T-cell (primary cell): Measurements from ENCODE around the gene NOB1. TPM values are rescaled to one million over a fixed set of nuclear protein-coding genes. Genes with fewer than 3 reads are reported as not detected.

Experiments
- ATAC-seq, 4 experiments: fragments of 200-7000 bp in 3 of 4; fragments of 150-1000 bp in 1 of 4; cut with Tn5 transposase; replicated peaks in 1 of 4; 1 replicate in 3 of 4; 2 replicates in 1 of 4; pipeline ENCODE4 v1.10.0; 2021; ENCODE audit warnings: moderate library complexity in 3 of 4, mild to moderate bottlenecking in 2 of 4, moderate number of reproducible peaks in 1 of 4
- CTCF ChIA-PET, 2 donors: fragments of 300-600 bp; sonication (Branson Sonifier 250); formaldehyde crosslinking; loops; one replicate each; lab custom pipeline; 2022; ENCODE audit warnings: antibody characterized with exemption in 2 of 2; lab: Charles Lee
- POLR2A ChIA-PET, 2 donors: fragments of 300-600 bp; sonication (Branson Sonifier 250); formaldehyde crosslinking; loops; one replicate each; lab custom pipeline; 2022; ENCODE audit warnings: antibody characterized with exemption in 2 of 2; lab: Charles Lee
- DNase-seq, 35 experiments: peaks; one replicate each; pipeline versions ENCODE4 v3.0.0 to v3.0.0-alpha.2; 2013 to 2023
- H3K27ac ChIP-seq: one replicate; pipeline ENCODE4 v1.5.1; 2013; ENCODE audit warnings: low read length
- H3K27me3 ChIP-seq, 2 experiments: replicated peaks in 1 of 2; 1 replicate in 1 of 2; 2 replicates in 1 of 2; pipeline versions ENCODE4 v1.6.1 to v1.7.0; 2013; ENCODE audit warnings: low read length in 1 of 2, mixed read lengths in 1 of 2; ENCODE audit not compliant: control insufficient read depth in 2 of 2, insufficient read depth in 2 of 2; ENCODE audit errors: extremely low read depth in 1 of 2
- H3K36me3 ChIP-seq, 2 donors: 1 replicate in 1 of 2; 2 replicates in 1 of 2; pipeline versions ENCODE4 v1.6.1 to v1.7.0; 2013; ENCODE audit warnings: low read length in 1 of 2; ENCODE audit not compliant: control insufficient read depth in 2 of 2, insufficient read depth in 1 of 2; ENCODE audit errors: extremely low read depth in 1 of 2
- H3K4me1 ChIP-seq, 2 experiments: 1 replicate in 1 of 2; 2 replicates in 1 of 2; pipeline versions ENCODE4 v1.6.1 to v1.7.0; 2013; ENCODE audit warnings: low read length in 2 of 2, mixed read lengths in 1 of 2; ENCODE audit not compliant: insufficient read depth in 2 of 2, control insufficient read depth in 1 of 2; ENCODE audit errors: extremely low read depth in 1 of 2
- H3K4me3 ChIP-seq, 2 donors: 1 replicate in 1 of 2; 2 replicates in 1 of 2; pipeline versions ENCODE4 v1.5.1 to v1.7.0; 2013; ENCODE audit warnings: mild to moderate bottlenecking in 2 of 2, low read length in 1 of 2, moderate library complexity in 1 of 2; ENCODE audit not compliant: control insufficient read depth in 1 of 2; ENCODE audit errors: extremely low read depth in 1 of 2
- H3K9me3 ChIP-seq: 2 replicates; pipeline ENCODE4 v1.7.0; 2013
- H3K27ac Mint-ChIP-seq, 2 donors: one replicate each; pipeline ENCODE4 v1.8.0; 2020 to 2021; ENCODE audit warnings: mild to moderate bottlenecking in 2 of 2, mixed read lengths in 2 of 2
- H3K27me3 Mint-ChIP-seq, 2 donors: one replicate each; pipeline ENCODE4 v1.8.0; 2021 to 2022; ENCODE audit warnings: mixed read lengths in 2 of 2
- H3K36me3 Mint-ChIP-seq: one replicate; pipeline ENCODE4 v1.8.0; 2021; ENCODE audit warnings: mixed read lengths
- H3K4me1 Mint-ChIP-seq, 3 donors: one replicate each; pipeline ENCODE4 v1.8.0; 2020 to 2022; ENCODE audit warnings: mixed read lengths in 3 of 3, mild to moderate bottlenecking in 1 of 3
- H3K4me3 Mint-ChIP-seq, 3 donors: one replicate each; pipeline ENCODE4 v1.8.0; 2020 to 2022; ENCODE audit warnings: mild to moderate bottlenecking in 3 of 3, mixed read lengths in 3 of 3, moderate library complexity in 3 of 3
- H3K9me3 Mint-ChIP-seq, 3 donors: one replicate each; pipeline ENCODE4 v1.8.0; 2020 to 2022; ENCODE audit warnings: mixed read lengths in 3 of 3
- WGBS: methylation state at CpG from one replicate; pipeline ENCODE4 v1.1.5; 2013; ENCODE audit warnings: missing lambda C conversion rate; ENCODE audit not compliant: insufficient coverage; 5-methylcytosine and 5-hydroxymethylcytosine counted together
- total RNA-seq, 35 experiments: library from RNA in 6 of 35; stranded (reverse) in 6 of 35; fragments of 120-200 nt in 1 of 35; gene quantifications; one replicate each; pipeline versions ENCODE4 v1.2.1 to v1.2.4 and lab custom pipeline; 2013 to 2026

The NOB1 gene
- total RNA-seq, 5 donors from 2014 or later (not counting 1 experiment from before 2014, with no cell fraction given) = 29.7 to 66.1 (median 60.9) TPM

- ChIA-PET CTCF (interaction anchor here in 1 of 2 donors (0.6 kb wide), 1 partner anchor 823 kb away, joined by 3 read pairs; no protein-coding TSS in a partner anchor), POLR2A (interaction anchor here in 1 of 2 donors (0.6 to 0.9 kb wide), 2 partner anchors 182 to 198 kb away, joined by 7 to 12 read pairs; no protein-coding TSS in a partner anchor)
- Mint-ChIP-seq H3K27me3 (no peaks in the 10 kb centered on the region), H3K4me1 (peaks cover 10 to 14% (median 11%) of the 10 kb centered on the region in 3 donors), H3K36me3 (peaks cover 4% of the 10 kb centered on the region), H3K9me3 (no peaks in the 10 kb centered on the region), H3K4me3 (no peak overlapping the region), H3K27ac (no peak overlapping the region)
- DNase-seq = no peak
- Histone ChIP-seq H3K4me3 (no peak overlapping the region), H3K27ac (no peak overlapping the region), H3K27me3 (no peaks in the 10 kb centered on the region), H3K9me3 (no peaks in the 10 kb centered on the region), H3K4me1 (peaks cover 0 to 9% of the 10 kb centered on the region in 2 experiments), H3K36me3 (no peaks in the 10 kb centered on the region)
- ATAC-seq = no peak
- WGBS = 100% methylated on average over 1 of the region's 6 CpGs
Observed at GRCh38 chr16:69721441-69721957, 33.2 kb downstream of the NOB1 start.

GRCh38 chr16:69720822-69721430 is 33.8 kb downstream of the NOB1 start:
- POLR2A ChIA-PET = interaction anchor here in 1 of 2 donors (0.9 kb wide), 1 partner anchor 199 kb away, joined by 7 read pairs; no protein-coding TSS in a partner anchor
- Histone ChIP-seq H3K27me3 (no peaks in the 10 kb centered on the region), H3K9me3 (no peaks in the 10 kb centered on the region), H3K36me3 (no peaks in the 10 kb centered on the region), H3K4me1 (peaks cover 0 to 3% of the 10 kb centered on the region in 2 experiments), H3K27ac (no peak overlapping the region), H3K4me3 (no peak overlapping the region)
- no peak overlapping the region for H3K4me3 Mint-ChIP-seq
- CTCF ChIA-PET = no interaction called here
- H3K4me1 Mint-ChIP-seq = peaks cover 5 to 8% (median 6%) of the 10 kb centered on the region in 3 donors
- ATAC-seq (no peak), DNase-seq (no peak)
- WGBS = 100% methylated on average over 4 of the region's 10 CpGs
- H3K9me3 Mint-ChIP-seq = no peaks in the 10 kb centered on the region
- peaks cover 4% of the 10 kb centered on the region for H3K36me3 Mint-ChIP-seq
- no peaks in the 10 kb centered on the region for H3K27me3 Mint-ChIP-seq
- no peak overlapping the region for H3K27ac Mint-ChIP-seq

GRCh38 chr16:69718111-69718764 is 36.5 kb downstream of the NOB1 start:
- no peaks in the 10 kb centered on the region for H3K9me3 Mint-ChIP-seq
- no peaks in the 10 kb centered on the region for H3K4me1 ChIP-seq
- H3K27ac Mint-ChIP-seq = no peak overlapping the region
- H3K27me3 ChIP-seq = no peaks in the 10 kb centered on the region
- no peaks in the 10 kb centered on the region for H3K27me3 Mint-ChIP-seq
- 100% methylated on average over 1 of the region's 10 CpGs for WGBS
- no peak overlapping the region for H3K27ac ChIP-seq
- H3K4me3 Mint-ChIP-seq = no peak overlapping the region
- POLR2A ChIA-PET = no interaction called here
- H3K4me3 ChIP-seq = no peak overlapping the region
- H3K9me3 ChIP-seq = no peaks in the 10 kb centered on the region
- ATAC-seq = no peak
- H3K36me3 ChIP-seq = no peaks in the 10 kb centered on the region
- no peaks in the 10 kb centered on the region for H3K4me1 Mint-ChIP-seq
- CTCF ChIA-PET = no interaction called here
- peaks cover 7% of the 10 kb centered on the region for H3K36me3 Mint-ChIP-seq
- DNase-seq = no peak

- peaks cover 7% of the 10 kb centered on the region for H3K36me3 Mint-ChIP-seq
- H3K27ac ChIP-seq = no peak overlapping the region
- no peak overlapping the region for H3K27ac Mint-ChIP-seq
- ChIA-PET CTCF (no interaction called here), POLR2A (interaction anchor here in 1 of 2 donors (0.6 kb wide), 1 partner anchor 147 kb away, joined by 3 read pairs; no protein-coding TSS in a partner anchor)
- no peaks in the 10 kb centered on the region for H3K4me1 ChIP-seq
- 86% methylated on average over 4 of the region's 6 CpGs for WGBS
- H3K27me3 ChIP-seq = no peaks in the 10 kb centered on the region
- no peaks in the 10 kb centered on the region for H3K9me3 Mint-ChIP-seq
- no peaks in the 10 kb centered on the region for H3K27me3 Mint-ChIP-seq
- ATAC-seq (no peak), DNase-seq (no peak)
- H3K9me3 ChIP-seq = no peaks in the 10 kb centered on the region
- H3K4me3 ChIP-seq = no peak overlapping the region
- H3K4me3 Mint-ChIP-seq = no peak overlapping the region
- H3K36me3 ChIP-seq = no peaks in the 10 kb centered on the region
- H3K4me1 Mint-ChIP-seq = no peaks in the 10 kb centered on the region
Observed at GRCh38 chr16:69717066-69717465, 37.7 kb downstream of the NOB1 start.

GRCh38 chr16:69712914-69713581 is 41.7 kb downstream of the NOB1 start:
- no peak overlapping the region for H3K27ac Mint-ChIP-seq
- CTCF ChIA-PET = interaction anchor here in 1 of 2 donors (1.2 kb wide), 1 partner anchor 42 kb away, joined by 3 read pairs; the partner anchor contains the start of gene NOB1

GRCh38 chr16:69712277-69712676 is 42.4 kb downstream of the NOB1 start:
- Histone ChIP-seq H3K27ac (no peak overlapping the region), H3K4me3 (no peak overlapping the region), H3K4me1 (no peaks in the 10 kb centered on the region), H3K9me3 (no peaks in the 10 kb centered on the region), H3K27me3 (no peaks in the 10 kb centered on the region), H3K36me3 (no peaks in the 10 kb centered on the region)
- ATAC-seq = no peak
- CTCF ChIA-PET = no interaction called here
- Mint-ChIP-seq H3K4me3 (no peak overlapping the region), H3K27ac (no peak overlapping the region), H3K4me1 (peaks cover 0 to 4% (median 0%) of the 10 kb centered on the region in 3 donors), H3K36me3 (peaks cover 7% of the 10 kb centered on the region), H3K27me3 (no peaks in the 10 kb centered on the region), H3K9me3 (no peaks in the 10 kb centered on the region)
- DNase-seq = no peak
- WGBS = 86% methylated on average over 2 of the region's 4 CpGs
- POLR2A ChIA-PET = interaction anchor here in 1 of 2 donors (0.6 kb wide), 1 partner anchor 59 kb away, joined by 3 read pairs; no protein-coding TSS in a partner anchor

More at GRCh38 chr16:69712914-69713581, 41.7 kb downstream of the NOB1 start:
- Histone ChIP-seq H3K4me3 (no peak overlapping the region), H3K27me3 (no peaks in the 10 kb centered on the region), H3K27ac (no peak overlapping the region), H3K36me3 (no peaks in the 10 kb centered on the region), H3K4me1 (no peaks in the 10 kb centered on the region), H3K9me3 (no peaks in the 10 kb centered on the region)
- Mint-ChIP-seq H3K27me3 (no peaks in the 10 kb centered on the region), H3K36me3 (peaks cover 7% of the 10 kb centered on the region), H3K4me3 (no peak overlapping the region), H3K9me3 (no peaks in the 10 kb centered on the region), H3K4me1 (peaks cover 0 to 4% (median 0%) of the 10 kb centered on the region in 3 donors)
- POLR2A ChIA-PET = no interaction called here
- DNase-seq (no peak), ATAC-seq (no peak)
- 100% methylated on average over 1 of the region's 9 CpGs for WGBS
